NCI-H510A (cell line): ENCODE results near the gene NAALADL2.
A peak's percentile ranks its signal among the peaks of the same experiment; 100 is the strongest.

Experiments used
- DNase-seq: peaks from one replicate; lab custom pipeline; 2025; lab: John Stamatoyannopoulos, UW

The NAALADL2 gene

GRCh38 chr3:174859114-174859735 lies at the start of gene NAALADL2:
TSS of gene NAALADL2 (plus strand) at chr3:174859334.
- DNase-seq = peak; percentile 8

- DNase-seq = no peak
These were observed 48.9 kb upstream of the NAALADL2 start for GRCh38 chr3:174810254-174810653.

GRCh38 chr3:174812172-174812862 lies 46.8 kb upstream of the NAALADL2 start:
- DNase-seq = no peak

GRCh38 chr3:174815750-174816149 lies 43.4 kb upstream of the NAALADL2 start:
- DNase-seq = no peak

GRCh38 chr3:174820885-174821284 lies 38.2 kb upstream of the NAALADL2 start:
- DNase-seq = no peak

- no peak for DNase-seq
These were observed 37.7 kb upstream of the NAALADL2 start for GRCh38 chr3:174821477-174821876.

GRCh38 chr3:174822320-174822719 lies 36.8 kb upstream of the NAALADL2 start:
- no peak for DNase-seq

- DNase-seq = no peak
These were observed 33.1 kb upstream of the NAALADL2 start for GRCh38 chr3:174826069-174826468.

GRCh38 chr3:174844746-174845145 lies 14.4 kb upstream of the NAALADL2 start:
- DNase-seq = no peak

- DNase-seq = no peak
These were observed 13.1 kb upstream of the NAALADL2 start for GRCh38 chr3:174846055-174846454.

- DNase-seq = no peak
These were observed 4.1 kb upstream of the NAALADL2 start for GRCh38 chr3:174854987-174855386.

GRCh38 chr3:174857301-174857700 lies 1.8 kb upstream of the NAALADL2 start:
- no peak for DNase-seq

GRCh38 chr3:174858353-174858752 lies 781 bp upstream of the NAALADL2 start:
- DNase-seq = no peak

GRCh38 chr3:174859756-174860155 lies 622 bp downstream of the NAALADL2 start:
- no peak for DNase-seq

GRCh38 chr3:174862101-174862500 lies 3.0 kb downstream of the NAALADL2 start:
- peak; percentile 10 for DNase-seq

- DNase-seq = no peak
These were observed 3.5 kb downstream of the NAALADL2 start for GRCh38 chr3:174862666-174863065.

- DNase-seq = peak; percentile 8
These were observed 4.4 kb downstream of the NAALADL2 start for GRCh38 chr3:174863488-174863887.

GRCh38 chr3:174869448-174869847 lies 10.3 kb downstream of the NAALADL2 start:
- no peak for DNase-seq

GRCh38 chr3:174873832-174874657 lies 14.9 kb downstream of the NAALADL2 start:
- no peak for DNase-seq

- no peak for DNase-seq
These were observed 23.7 kb downstream of the NAALADL2 start for GRCh38 chr3:174882789-174883188.

GRCh38 chr3:174883881-174884675 lies 24.9 kb downstream of the NAALADL2 start:
- no peak for DNase-seq
